WERI-Rb-1 (cell line): ENCODE measurements around the gene ZNF618.

Source experiments
- DNase-seq: peaks from one replicate; pipeline ENCODE4 v3.0.0-alpha.2; 2020
- H3K27ac ChIP-seq: fragments of 250-450 bp; sonication (Bioruptor Pico); 2 replicates; pipeline ENCODE4 v1.5.1; 2020; ENCODE audit warnings: mild to moderate bottlenecking, moderate library complexity
- H3K27me3 ChIP-seq: fragments of 250-450 bp; sonication (Bioruptor Pico); 2 replicates; pipeline ENCODE4 v1.5.1; 2021; ENCODE audit warnings: mild to moderate bottlenecking, low read depth, moderate library complexity; ENCODE audit not compliant: insufficient read depth, severe bottlenecking
- H3K36me3 ChIP-seq: fragments of 250-450 bp; sonication (Bioruptor Pico); 2 replicates; pipeline ENCODE4 v1.5.1; 2020; ENCODE audit warnings: mild to moderate bottlenecking, moderate library complexity
- H3K4me3 ChIP-seq: 2 replicates; pipeline ENCODE4 v1.5.1; 2011; ENCODE audit warnings: low read depth, mild to moderate bottlenecking, control low read depth, low read length
- H3K9me3 ChIP-seq: fragments of 250-450 bp; sonication (Bioruptor Pico); 2 replicates; pipeline ENCODE4 v1.5.1; 2021; ENCODE audit warnings: mild to moderate bottlenecking, moderate library complexity; ENCODE audit not compliant: severe bottlenecking
- CTCF ChIP-seq: IDR thresholded peaks from 2 replicates; pipeline ENCODE4 v1.5.1; 2011; ENCODE audit warnings: low read depth, mild to moderate bottlenecking, control low read depth, inconsistent platforms, low read length

Gene ZNF618

GRCh38 chr9:113898151-113898550, 22.0 kb downstream of the ZNF618 start:
- Histone ChIP-seq H3K36me3 (no peaks in the 10 kb centered on the region), H3K4me3 (no peak overlapping the region), H3K9me3 (no peaks in the 10 kb centered on the region), H3K27me3 (peaks cover 38% of the 10 kb centered on the region), H3K27ac (no peak overlapping the region)
- DNase-seq: no peak
- TF ChIP-seq CTCF: no peak

GRCh38 chr9:113898596-113898995, 22.5 kb downstream of the ZNF618 start:
- Histone ChIP-seq H3K9me3 (no peaks in the 10 kb centered on the region), H3K4me3 (no peak overlapping the region), H3K27me3 (peaks cover 38% of the 10 kb centered on the region), H3K27ac (no peak overlapping the region), H3K36me3 (no peaks in the 10 kb centered on the region)
- DNase-seq: no peak
- no peak for TF ChIP-seq CTCF

- no peaks in the 10 kb centered on the region for H3K36me3 ChIP-seq
- H3K27ac ChIP-seq: no peak overlapping the region
- DNase-seq: no peak
- H3K4me3 ChIP-seq: no peak overlapping the region
- H3K27me3 ChIP-seq: peaks cover 35% of the 10 kb centered on the region
- no peaks in the 10 kb centered on the region for H3K9me3 ChIP-seq
- TF ChIP-seq CTCF: no peak
These were observed 23.1 kb downstream of the ZNF618 start for GRCh38 chr9:113899205-113899604.

- Histone ChIP-seq H3K4me3 (no peak overlapping the region), H3K9me3 (no peaks in the 10 kb centered on the region), H3K27ac (no peak overlapping the region), H3K27me3 (peaks cover 43% of the 10 kb centered on the region), H3K36me3 (no peaks in the 10 kb centered on the region)
- no peak for TF ChIP-seq CTCF
- DNase-seq: no peak
These were observed 25.1 kb downstream of the ZNF618 start for GRCh38 chr9:113901221-113901688.

- H3K27me3 ChIP-seq: peaks cover 57% of the 10 kb centered on the region
- no peak overlapping the region for H3K27ac ChIP-seq
- H3K4me3 ChIP-seq: no peak overlapping the region
- no peaks in the 10 kb centered on the region for H3K9me3 ChIP-seq
- no peaks in the 10 kb centered on the region for H3K36me3 ChIP-seq
- TF ChIP-seq CTCF: no peak
- DNase-seq: no peak
These were observed 27.5 kb downstream of the ZNF618 start for GRCh38 chr9:113903514-113904077.
